ENCODE results near the gene TPD52L1. TPM values are rescaled to one million over a fixed set of nuclear protein-coding genes. Genes with fewer than 3 reads are reported as not detected.

TPD52L1 gene
- total and polyA plus RNA-seq, 4 donors = 15.6 to 43.5 (median 16.7) TPM

DNA sequence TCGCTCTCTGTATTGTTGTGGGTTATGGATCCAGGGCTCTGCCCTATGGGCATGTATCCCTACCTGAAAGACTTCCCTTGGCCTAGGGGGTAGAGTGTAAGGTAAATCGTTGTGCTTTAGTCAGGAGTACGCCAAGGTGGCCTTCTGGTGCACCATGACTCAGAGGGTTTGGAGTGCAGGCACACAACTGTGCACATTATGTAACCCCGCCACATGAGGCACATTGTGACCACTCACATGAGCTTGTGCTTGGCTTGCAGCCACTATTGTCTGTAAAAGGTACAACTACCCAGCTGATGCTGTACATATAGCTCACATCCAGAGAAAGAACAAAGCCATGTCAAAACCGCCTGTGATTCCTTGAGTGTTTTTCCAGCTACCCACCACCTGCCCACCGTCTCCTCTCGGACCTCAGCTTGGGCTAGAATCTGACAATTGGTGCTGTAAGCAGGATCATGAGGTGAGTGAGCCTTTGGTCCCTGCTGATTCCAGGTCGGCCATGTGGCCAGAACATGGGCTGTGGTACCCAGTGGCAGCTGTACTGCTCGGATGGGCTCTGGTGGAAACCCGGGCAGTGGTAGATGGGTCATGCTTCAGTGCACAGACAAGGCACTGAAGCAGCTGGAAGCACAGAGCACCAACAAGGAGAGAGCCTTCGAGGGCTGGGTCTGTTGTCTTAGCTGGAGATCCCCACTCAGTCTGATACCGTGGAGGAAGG, 114.4 kb downstream of the TPD52L1 start:
- no peaks in the 10 kb centered on the region for H3K4me1 ChIP-seq (ENCODE audit: control insufficient read depth in 5 of 5, insufficient read depth in 5 of 5, low read length in 5 of 5)
- H3K27me3 ChIP-seq (ENCODE audit: control insufficient read depth in 3 of 3, insufficient read depth in 3 of 3, low read length in 2 of 3) = no peaks in the 10 kb centered on the region
- no peak overlapping the region for H3K9ac ChIP-seq (ENCODE audit: insufficient read depth in 1 of 2, low read length in 2 of 2)
- ATAC-seq (ENCODE audit: insufficient read depth, low FRiP score) (no peak), DNase-seq (no peak)
- no peaks in the 10 kb centered on the region for H3K9me3 ChIP-seq (ENCODE audit: control insufficient read depth in 4 of 4, insufficient read depth in 3 of 4, low read length in 3 of 4)
- H3K36me3 ChIP-seq (ENCODE audit: control insufficient read depth in 4 of 4, insufficient read depth in 4 of 4, low read length in 4 of 4) = peaks cover 0 to 9% (median 5%) of the 10 kb centered on the region in 4 donors
- H3K27ac ChIP-seq (ENCODE audit: low read depth in 1 of 2, low read length in 1 of 2) = no peak overlapping the region
- no peak overlapping the region for H3K4me3 ChIP-seq
- 94 to 96% methylated on average over 12 of the region's 12 CpGs for WGBS, 2 donors
- TF ChIP-seq, protein P1, sequence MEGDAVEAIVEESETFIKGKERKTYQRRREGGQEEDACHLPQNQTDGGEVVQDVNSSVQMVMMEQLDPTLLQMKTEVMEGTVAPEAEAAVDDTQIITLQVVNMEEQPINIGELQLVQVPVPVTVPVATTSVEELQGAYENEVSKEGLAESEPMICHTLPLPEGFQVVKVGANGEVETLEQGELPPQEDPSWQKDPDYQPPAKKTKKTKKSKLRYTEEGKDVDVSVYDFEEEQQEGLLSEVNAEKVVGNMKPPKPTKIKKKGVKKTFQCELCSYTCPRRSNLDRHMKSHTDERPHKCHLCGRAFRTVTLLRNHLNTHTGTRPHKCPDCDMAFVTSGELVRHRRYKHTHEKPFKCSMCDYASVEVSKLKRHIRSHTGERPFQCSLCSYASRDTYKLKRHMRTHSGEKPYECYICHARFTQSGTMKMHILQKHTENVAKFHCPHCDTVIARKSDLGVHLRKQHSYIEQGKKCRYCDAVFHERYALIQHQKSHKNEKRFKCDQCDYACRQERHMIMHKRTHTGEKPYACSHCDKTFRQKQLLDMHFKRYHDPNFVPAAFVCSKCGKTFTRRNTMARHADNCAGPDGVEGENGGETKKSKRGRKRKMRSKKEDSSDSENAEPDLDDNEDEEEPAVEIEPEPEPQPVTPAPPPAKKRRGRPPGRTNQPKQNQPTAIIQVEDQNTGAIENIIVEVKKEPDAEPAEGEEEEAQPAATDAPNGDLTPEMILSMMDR (IDR thresholded peaks at IDR 0.05; ENCODE audit: control extremely low read depth, extremely low read depth) = no peak

DNA sequence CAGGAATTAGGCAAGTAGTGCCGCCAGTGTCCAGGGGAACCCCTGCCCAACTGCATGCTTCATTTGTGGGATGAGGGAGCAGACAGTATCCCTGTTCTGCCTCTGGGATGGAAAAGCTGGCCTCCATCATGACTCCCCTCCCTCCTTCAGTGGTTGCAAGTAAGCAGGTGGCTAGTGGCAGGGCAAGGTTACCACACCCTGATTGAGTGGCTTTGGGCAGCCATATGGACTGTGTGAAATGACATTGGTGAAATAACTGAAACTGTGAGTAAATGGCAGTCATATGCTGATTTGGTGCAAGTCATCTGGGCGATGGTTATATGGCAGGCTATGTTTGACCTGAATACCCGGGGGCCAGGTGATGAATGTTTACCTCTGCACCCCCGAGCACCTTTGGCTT, 115.2 kb downstream of the TPD52L1 start:
- ATAC-seq (ENCODE audit: insufficient read depth, low FRiP score) (no peak), DNase-seq (no peak)
- no peaks in the 10 kb centered on the region for H3K4me1 ChIP-seq (ENCODE audit: control insufficient read depth in 5 of 5, insufficient read depth in 5 of 5, low read length in 5 of 5)
- H3K4me3 ChIP-seq = no peak overlapping the region
- H3K27ac ChIP-seq (ENCODE audit: low read depth in 1 of 2, low read length in 1 of 2) = no peak overlapping the region
- no peak overlapping the region for H3K9ac ChIP-seq (ENCODE audit: insufficient read depth in 1 of 2, low read length in 2 of 2)
- peaks cover 3 to 13% (median 9%) of the 10 kb centered on the region in 4 donors for H3K36me3 ChIP-seq (ENCODE audit: control insufficient read depth in 4 of 4, insufficient read depth in 4 of 4, low read length in 4 of 4)
- H3K9me3 ChIP-seq (ENCODE audit: control insufficient read depth in 4 of 4, insufficient read depth in 3 of 4, low read length in 3 of 4) = no peaks in the 10 kb centered on the region
- TF ChIP-seq, protein P1 (IDR thresholded peaks at IDR 0.05; ENCODE audit: control extremely low read depth, extremely low read depth) = no peak
- no peaks in the 10 kb centered on the region for H3K27me3 ChIP-seq (ENCODE audit: control insufficient read depth in 3 of 3, insufficient read depth in 3 of 3, low read length in 2 of 3)
- WGBS, 2 donors = 95 to 97% methylated on average over 4 of the region's 4 CpGs

DNA sequence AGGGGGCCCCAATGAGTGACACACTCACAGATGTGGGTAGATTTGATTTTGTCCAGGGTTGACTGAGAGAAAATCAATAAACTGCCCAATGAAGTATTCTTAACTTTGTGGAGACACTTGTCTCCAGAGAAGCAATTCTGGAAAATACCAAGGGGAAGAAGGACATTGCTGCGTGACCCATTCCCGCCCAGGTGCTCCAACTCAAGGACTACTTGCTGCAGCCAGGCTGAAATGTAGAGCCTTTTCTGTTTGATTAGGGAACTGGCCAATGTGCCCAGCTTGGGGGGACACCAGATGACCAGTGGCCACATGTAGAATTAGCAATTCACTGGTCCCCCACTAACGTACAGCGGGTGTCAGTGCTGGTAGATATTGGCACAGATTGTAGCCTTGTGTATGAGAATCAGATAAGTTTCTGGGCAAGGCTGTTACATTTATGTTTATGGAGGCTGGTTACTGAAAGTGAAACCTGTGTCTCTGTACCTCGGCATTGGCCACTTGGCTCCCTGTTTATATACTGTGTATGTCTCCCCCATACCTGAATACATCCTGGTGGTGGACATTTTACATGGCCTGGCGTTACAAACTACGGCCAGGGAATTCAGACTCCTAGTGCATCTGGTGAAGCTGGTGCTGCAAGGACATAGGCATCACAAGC, 115.9 kb downstream of the TPD52L1 start:
- Histone ChIP-seq H3K9me3 (ENCODE audit: control insufficient read depth in 4 of 4, insufficient read depth in 3 of 4, low read length in 3 of 4) (no peaks in the 10 kb centered on the region), H3K27me3 (ENCODE audit: control insufficient read depth in 3 of 3, insufficient read depth in 3 of 3, low read length in 2 of 3) (no peaks in the 10 kb centered on the region), H3K9ac (ENCODE audit: insufficient read depth in 1 of 2, low read length in 2 of 2) (no peak overlapping the region), H3K36me3 (ENCODE audit: control insufficient read depth in 4 of 4, insufficient read depth in 4 of 4, low read length in 4 of 4) (peaks cover 3 to 15% (median 13%) of the 10 kb centered on the region in 4 donors), H3K4me1 (ENCODE audit: control insufficient read depth in 5 of 5, insufficient read depth in 5 of 5, low read length in 5 of 5) (no peaks in the 10 kb centered on the region), H3K27ac (ENCODE audit: low read depth in 1 of 2, low read length in 1 of 2) (peak overlapping the region in 1 of 2 donors; percentile 5), H3K4me3 (no peak overlapping the region)
- DNase-seq = no peak
- TF ChIP-seq, protein P1 (IDR thresholded peaks at IDR 0.05; ENCODE audit: control extremely low read depth, extremely low read depth) = no peak
- ATAC-seq (ENCODE audit: insufficient read depth, low FRiP score) = no peak
- 79 to 91% methylated on average over 7 of the region's 7 CpGs for WGBS, 2 donors

Measured in lung (tissue), 12 donors.